ENCODE measurements around the gene SLC13A4. TPM values are rescaled to one million over a fixed set of nuclear protein-coding genes. Genes with fewer than 3 reads are reported as not detected.
A peak's percentile ranks its signal among the peaks of the same experiment; 100 is the strongest.

The SLC13A4 gene
- polyA plus RNA-seq, 1 experiment, result 0.04 TPM

- POLR2A ChIA-PET, result no interaction called here
- CTCF ChIA-PET, result interaction anchor here (0.6 to 3.1 kb wide), 4 partner anchors 8 to 64 kb away, joined by 3 to 14 read pairs (median 4); no protein-coding TSS in a partner anchor
- H3K36me3 ChIP-seq (ENCODE audit: control insufficient read depth, insufficient read depth, low read length), result no peaks in the 10 kb centered on the region
- no peak for TF ChIP-seq CTCF (IDR thresholded peaks at IDR 0.05; ENCODE audit: insufficient read depth, low read depth, low read length)
- no peaks in the 10 kb centered on the region for H3K27me3 ChIP-seq (ENCODE audit: control insufficient read depth, insufficient read depth, low read length)
- no peak for DNase-seq (ENCODE audit: low read depth)
- H3K4me3 ChIP-seq (ENCODE audit: low read depth, low read length), result no peak overlapping the region
Observed at GRCh38 chr7:135736586-135737305, 8.8 kb upstream of the SLC13A4 start.

- ChIA-PET POLR2A (no interaction called here), CTCF (interaction anchor here (3.1 kb wide), 1 partner anchor 10 kb away, joined by 14 read pairs; no protein-coding TSS in a partner anchor)
- no peak for TF ChIP-seq CTCF (IDR thresholded peaks at IDR 0.05; ENCODE audit: insufficient read depth, low read depth, low read length)
Observed at GRCh38 chr7:135734343-135734689, 6.3 kb upstream of the SLC13A4 start.

DNA sequence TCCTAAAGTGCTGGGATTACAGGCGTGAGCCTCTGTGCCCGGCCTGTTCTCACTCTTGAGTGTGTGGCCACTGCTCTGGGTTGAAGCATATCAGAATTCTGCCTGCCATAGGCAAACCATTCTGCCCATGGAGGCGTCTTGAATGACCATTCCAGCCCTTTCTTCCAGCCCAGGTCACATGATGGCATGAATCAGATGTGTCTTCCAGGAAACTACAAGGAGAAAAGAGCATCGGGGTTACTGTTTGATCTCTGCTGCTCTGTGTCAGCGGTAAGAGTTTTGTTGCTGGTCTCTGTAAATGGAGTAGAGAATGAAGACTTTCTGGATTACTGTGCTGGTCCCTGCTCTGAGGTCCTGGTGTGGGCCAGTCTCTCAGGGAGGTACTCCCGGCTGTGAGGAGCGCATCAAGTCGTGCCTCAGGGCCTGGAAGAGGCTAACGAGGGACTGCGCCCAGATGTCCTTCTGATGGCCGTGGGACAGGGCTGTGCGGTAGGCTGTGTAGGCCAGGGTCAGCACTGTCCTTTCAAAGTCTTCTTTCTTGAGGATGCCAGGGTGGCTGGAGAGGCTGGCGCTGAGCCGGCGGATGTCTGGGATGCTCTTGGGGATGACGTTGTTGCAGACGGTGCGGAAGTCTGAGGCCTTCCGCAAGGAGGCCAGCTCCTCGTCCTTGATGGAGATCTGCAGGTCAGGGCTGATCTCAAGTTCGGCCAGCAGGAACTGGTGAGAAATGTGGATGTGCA is 5.8 kb upstream of the SLC13A4 start:
- Histone ChIP-seq H3K36me3 (ENCODE audit: control insufficient read depth, insufficient read depth, low read length) (no peaks in the 10 kb centered on the region), H3K4me3 (ENCODE audit: low read depth, low read length) (no peak overlapping the region), H3K27me3 (ENCODE audit: control insufficient read depth, insufficient read depth, low read length) (no peaks in the 10 kb centered on the region)
- TF ChIP-seq CTCF (IDR thresholded peaks at IDR 0.05; ENCODE audit: insufficient read depth, low read depth, low read length), result no peak
- ChIA-PET CTCF (interaction anchor here (1.6 to 3.1 kb wide), 2 partner anchors 11 to 67 kb away, joined by 3 to 14 read pairs; no protein-coding TSS in a partner anchor), POLR2A (no interaction called here)
- no peak for DNase-seq (ENCODE audit: low read depth)

More at GRCh38 chr7:135734343-135734689, 6.3 kb upstream of the SLC13A4 start:
- H3K4me3 ChIP-seq (ENCODE audit: low read depth, low read length), result no peak overlapping the region
- no peak for DNase-seq (ENCODE audit: low read depth)
- H3K36me3 ChIP-seq (ENCODE audit: control insufficient read depth, insufficient read depth, low read length), result no peaks in the 10 kb centered on the region
- H3K27me3 ChIP-seq (ENCODE audit: control insufficient read depth, insufficient read depth, low read length), result no peaks in the 10 kb centered on the region

DNA sequence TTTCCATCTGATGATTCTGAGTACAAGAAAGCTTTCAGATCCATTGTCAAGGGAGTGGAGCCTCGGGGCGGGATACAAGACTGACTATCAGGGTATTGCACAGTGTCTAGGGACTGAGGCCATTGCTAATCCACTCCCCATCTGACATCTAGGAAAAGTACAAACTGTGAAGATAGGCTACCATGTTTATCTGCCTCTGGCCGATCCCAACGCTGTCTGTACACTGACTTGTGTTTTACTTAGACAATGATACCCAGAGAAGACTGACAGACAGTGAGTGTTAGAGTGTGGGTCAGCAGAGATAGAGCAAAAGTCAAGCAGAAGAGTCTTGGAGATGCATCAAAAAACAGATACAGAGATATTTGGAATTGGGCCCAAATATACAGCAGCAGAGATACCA is 3.1 kb upstream of the SLC13A4 start:
- Histone ChIP-seq H3K36me3 (ENCODE audit: control insufficient read depth, insufficient read depth, low read length) (no peaks in the 10 kb centered on the region), H3K27me3 (ENCODE audit: control insufficient read depth, insufficient read depth, low read length) (no peaks in the 10 kb centered on the region), H3K4me3 (ENCODE audit: low read depth, low read length) (no peak overlapping the region)
- DNase-seq (ENCODE audit: low read depth), result no peak
- no peak for TF ChIP-seq CTCF (IDR thresholded peaks at IDR 0.05; ENCODE audit: insufficient read depth, low read depth, low read length)
- POLR2A ChIA-PET, result no interaction called here
- CTCF ChIA-PET, result interaction anchor here (1.1 to 2.6 kb wide), 2 partner anchors 21 to 58 kb away, joined by 3 to 6 read pairs; no protein-coding TSS in a partner anchor

DNA sequence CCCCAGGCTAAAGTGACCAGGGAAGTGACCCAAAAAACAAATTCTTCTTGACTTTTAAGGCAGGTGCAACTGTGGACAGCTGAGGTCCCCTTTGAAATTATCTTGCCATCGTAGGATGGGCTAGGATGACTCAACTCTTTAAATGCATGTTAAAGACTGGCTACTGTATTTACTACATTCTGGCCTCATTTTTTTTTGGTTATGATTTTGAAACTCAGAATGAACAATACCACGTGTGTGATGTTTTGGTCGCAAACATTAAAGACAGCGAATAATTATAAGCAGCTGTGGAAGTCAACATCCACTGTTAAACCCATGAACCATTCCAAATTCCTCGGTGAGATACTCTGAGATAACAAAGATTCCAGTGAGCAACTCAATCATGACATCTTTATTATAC is 1.2 kb upstream of the SLC13A4 start:
- DNase-seq (ENCODE audit: low read depth), result peak; percentile 30
- H3K4me3 ChIP-seq (ENCODE audit: low read depth, low read length), result no peak overlapping the region
- H3K27me3 ChIP-seq (ENCODE audit: control insufficient read depth, insufficient read depth, low read length), result no peaks in the 10 kb centered on the region
- POLR2A ChIA-PET, result no interaction called here
- no peaks in the 10 kb centered on the region for H3K36me3 ChIP-seq (ENCODE audit: control insufficient read depth, insufficient read depth, low read length)
- TF ChIP-seq CTCF (IDR thresholded peaks at IDR 0.05; ENCODE audit: insufficient read depth, low read depth, low read length), result no peak
- CTCF ChIA-PET, result no interaction called here
